GM21825 (cell line): ENCODE measurements around the gene ANO6.

ENCODE experiments used
- ATAC-seq: cut with Tn5 transposase; IDR thresholded peaks from one replicate; pipeline ENCODE4 v1.9.1; 2021; ENCODE audit warnings: mild to moderate bottlenecking, moderate library complexity; ENCODE audit not compliant: unreplicated experiment

Gene ANO6

DNA sequence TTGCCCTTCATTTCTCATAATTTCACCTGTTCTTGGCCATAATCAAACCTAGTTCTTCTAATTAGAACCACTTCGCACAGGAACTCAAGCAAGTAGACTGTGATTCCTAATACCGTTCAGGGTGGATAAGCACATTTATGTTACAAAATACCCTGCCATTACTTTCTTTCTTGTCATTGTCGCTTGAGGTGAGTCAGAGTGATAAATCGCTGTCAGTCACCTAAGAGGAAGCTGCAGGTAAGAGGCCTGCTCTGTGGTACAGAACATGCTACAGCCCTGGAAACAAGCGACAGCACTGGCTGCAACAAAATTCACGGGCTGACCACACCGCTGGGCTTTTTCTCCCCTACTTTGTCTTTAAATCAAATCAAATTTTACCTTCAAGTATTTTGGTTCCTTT lies 218.2 kb downstream of the ANO6 start:
- ATAC-seq = no peak

DNA sequence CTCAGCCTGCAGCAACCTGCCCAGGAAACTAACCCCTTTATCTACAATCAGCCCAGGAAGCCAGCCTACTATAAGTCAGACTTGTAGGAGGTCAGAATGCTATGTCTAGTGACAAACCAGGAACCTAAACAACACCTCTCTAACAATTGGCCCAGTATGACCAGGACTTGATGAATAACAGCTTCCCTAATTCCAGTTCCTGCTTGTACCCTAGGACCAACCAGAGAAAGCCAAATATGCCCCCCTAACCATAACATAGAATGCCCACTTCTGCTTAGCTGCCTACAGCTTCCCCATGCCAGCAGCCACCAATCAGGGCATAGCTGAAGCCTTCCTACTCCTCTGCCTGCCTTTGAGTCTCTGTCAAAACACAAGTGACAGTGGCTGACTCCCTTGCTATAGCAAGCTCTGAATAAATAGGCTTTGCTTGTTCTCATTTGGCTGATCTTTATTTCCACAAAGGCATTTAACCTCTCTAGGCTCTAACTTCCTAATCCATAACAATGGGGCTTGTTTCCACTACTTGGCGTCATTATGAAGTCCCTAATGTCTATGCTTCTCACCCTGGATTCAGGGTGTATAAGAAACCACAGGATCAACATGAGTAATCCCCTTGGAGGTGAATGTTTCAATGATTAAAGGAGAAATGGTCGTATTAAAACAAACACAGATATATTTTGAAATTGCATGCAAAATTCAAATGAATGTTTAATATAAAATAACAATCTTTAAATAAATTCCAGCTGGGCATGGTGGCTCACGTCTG lies 220.2 kb downstream of the ANO6 start:
- no peak for ATAC-seq

DNA sequence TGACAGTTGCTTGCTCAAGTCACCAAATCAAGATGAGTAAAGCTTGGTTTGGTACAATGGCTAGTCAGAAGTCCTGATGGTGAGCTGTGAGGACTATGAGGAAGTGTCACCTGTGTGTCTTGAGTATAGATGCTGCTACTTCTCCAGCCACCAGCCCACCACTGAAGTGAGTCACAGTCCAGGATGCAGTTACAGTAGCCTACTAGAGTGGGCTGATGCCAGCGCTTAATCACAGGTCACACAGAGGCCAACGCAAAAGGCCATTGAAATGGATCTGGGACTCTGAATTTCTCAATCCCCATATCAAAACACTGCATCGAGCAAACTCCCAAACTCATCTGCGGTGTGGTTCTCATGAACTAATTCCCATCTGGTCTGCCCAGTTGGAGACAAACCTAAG lies 223.1 kb downstream of the ANO6 start:
- no peak for ATAC-seq

DNA sequence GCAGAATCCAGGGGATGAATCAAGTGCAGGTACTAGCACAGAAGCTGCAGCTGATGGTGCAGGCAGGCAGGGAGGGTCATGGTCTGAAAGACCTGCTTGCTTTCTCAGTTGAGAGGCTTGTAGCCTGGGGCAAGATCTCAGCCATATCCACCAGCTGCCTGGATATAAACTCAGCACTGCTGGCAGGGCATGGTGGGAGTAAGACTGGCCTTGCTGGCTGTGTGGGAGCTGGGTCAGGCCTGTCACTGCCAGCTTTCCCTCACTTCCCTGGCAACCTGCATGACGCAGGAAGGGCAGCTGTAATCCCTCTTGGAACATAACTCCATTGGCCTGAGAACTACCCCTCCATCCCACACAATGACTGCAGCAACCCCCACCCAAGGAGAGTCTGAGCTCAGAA lies 230.1 kb downstream of the ANO6 start:
- no peak for ATAC-seq

DNA sequence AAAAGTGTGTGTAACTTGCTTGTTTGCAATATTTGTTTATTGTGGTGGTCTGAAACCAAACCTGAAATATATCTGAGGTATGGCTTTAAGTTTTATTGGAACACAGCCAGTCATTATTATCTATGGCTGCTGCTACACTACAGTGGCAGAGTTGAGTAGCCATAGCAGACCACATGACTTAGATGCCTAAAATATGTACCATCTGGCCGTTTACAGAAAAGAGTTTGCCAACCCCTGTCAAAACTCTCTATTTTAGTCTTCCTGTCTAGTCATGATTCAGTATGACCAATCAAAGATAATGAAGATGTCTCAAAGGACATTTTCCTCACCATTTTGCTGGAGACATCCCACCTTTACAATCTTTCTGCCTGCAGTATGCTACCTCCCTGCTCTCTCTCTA lies 242.3 kb downstream of the ANO6 start:
- ATAC-seq = no peak

DNA sequence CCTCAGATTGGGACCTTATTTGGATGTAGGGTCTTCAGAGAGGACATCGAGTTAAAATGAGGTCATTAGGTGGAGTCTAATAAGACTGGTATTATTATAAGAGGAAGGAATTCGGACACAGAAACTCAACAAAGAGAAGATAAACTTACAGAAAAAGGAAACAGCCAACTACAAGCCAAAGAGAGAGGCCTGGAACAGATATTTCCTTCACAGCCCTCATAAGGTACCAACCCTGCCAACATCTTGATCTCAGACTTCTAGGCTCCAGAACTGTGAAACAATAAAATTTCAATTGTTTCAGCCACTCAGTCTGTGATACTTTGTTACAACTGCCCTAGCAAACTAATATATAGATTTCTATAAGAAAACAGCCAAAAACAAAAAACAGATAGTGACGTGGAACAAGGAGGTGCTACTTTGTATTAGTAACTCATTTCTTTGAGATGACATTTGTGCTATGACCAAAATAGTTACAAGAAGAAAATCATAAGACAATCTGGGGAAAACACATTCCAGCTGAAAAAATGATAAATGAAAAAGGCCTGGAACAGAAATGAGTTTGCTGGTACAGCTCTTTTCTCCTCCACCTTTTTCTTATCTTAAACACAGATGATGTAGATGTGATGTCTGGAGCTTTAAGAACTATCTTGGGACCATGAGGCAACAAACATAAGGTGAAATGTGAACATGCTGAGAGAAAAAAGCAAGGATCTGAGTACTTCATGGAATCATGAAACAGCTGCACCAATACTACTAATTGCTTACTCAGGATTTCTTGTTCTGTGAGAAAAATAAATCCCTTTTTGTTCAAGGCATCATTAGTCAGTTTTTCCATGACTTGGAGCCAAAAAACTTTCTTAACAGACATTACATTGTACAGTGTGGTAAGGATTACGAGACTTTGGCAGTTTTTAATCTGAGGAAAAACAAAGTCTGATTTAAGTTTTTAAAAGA lies 243.2 kb downstream of the ANO6 start:
- ATAC-seq = no peak

DNA sequence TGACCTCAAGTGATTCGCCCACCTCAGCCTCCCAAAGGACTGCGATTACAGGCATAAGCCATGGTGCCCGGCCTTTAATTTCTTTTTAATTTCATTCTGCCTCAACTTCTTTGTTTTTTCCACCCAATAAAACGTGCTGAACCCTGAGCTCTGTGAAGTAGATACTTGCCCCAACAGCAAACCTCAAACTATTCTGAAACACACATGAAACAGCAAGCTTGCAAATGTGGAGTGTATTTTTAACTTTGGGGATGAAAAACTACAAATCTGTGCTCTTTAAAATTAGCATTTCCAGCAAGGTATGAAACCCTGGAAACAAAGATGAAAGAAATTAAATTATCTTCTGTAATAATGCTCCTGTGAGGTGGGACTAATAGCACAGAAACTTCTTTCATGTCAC lies 246.6 kb downstream of the ANO6 start:
- ATAC-seq = no peak

DNA sequence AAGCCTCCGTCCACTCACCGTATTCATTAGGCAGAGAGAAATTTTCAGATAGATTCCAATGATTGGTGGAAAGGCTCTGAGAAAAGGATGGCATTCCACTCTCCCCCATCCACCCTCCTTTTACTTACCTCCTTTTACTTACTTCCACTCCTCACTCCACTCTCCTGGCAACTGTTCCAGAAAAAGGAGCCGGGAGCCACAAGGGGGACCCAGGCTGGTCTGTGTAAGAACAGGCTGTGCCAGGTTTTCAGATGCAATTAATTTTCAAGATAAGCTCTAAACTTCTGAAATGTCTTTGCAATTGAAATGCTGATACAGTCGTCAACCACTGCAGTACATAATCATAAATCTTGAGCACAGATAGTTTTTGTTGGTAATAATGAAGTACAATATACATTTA lies 248.8 kb downstream of the ANO6 start:
- ATAC-seq = no peak

DNA sequence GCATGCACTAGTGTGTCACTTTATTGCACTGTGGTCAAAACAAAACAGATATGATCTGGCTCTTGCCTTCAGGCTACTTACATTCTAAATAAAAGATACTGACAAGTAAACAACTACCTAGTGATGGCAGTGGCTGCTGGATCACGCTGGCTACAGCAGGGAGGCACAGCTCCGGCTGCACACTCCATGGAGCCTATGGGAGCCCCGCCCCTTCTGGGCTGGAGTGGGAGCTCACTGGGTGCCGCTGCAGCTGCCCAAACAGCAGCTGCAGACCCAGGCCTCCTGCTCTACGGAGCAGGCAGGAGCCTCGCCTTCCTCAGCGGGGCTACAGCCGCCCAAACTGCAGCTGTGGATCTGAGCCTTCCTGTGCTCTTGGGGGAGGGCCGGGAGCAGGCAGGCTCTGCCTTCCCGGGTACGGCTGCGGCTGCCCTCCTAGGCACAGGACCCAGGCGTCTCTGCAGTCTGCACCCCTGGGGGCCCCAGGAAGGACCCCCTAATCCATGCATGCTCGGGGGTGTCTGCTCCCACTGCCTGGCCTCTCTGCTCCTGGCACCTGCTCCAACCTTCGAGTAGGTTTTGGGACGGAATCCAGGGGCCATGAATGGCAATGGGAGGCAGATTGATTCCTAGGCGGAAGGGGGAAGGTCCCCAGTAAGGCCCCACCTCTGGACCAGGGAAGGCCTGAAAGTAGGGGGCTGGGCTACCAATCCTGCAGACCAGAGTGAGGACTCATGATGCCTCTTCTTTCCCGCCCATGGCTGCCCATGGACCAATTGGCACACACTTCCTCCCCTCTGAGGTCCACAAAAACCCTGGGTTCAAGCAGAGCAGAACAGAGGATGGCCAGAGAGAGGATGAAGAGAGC lies 253.1 kb downstream of the ANO6 start:
- ATAC-seq = no peak

DNA sequence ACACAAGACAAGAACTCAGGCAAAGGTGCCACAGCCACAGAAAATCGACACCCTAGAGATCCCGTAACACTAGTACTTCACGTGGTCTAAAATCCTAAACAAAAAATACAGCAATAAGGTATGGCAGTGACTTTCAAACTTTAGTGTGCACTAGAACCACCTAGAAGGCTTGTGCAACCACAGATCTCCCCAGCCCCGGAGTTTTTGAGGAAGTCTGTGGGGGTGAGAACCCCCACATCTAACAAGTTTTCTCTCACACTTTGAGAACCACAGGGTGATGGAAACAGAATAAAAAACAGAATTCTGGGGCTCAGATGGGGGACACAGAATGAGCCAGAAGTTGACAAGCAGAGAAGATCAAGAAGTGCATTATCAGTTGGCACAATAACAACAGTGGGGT lies 254.0 kb downstream of the ANO6 start:
- no peak for ATAC-seq

DNA sequence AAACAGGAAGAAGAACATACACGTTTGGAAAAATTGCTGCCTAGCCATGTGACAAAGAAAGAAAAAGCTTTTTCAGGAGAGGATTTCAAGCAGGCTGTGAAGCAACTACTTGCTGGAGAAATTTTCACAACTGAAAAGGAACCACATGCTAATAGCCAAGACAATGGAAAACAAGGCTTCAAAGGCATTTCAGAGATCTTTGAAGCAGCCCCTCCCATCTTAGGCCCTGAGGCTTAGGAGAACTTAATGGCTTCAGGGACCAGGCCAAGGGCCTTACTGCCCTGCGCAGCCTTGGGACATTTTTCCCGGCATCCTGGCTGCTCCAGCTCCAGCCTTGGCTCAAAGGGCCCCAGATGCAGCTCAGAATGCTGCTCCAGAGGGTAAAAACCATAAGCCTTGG lies 257.7 kb downstream of the ANO6 start:
- ATAC-seq = no peak

DNA sequence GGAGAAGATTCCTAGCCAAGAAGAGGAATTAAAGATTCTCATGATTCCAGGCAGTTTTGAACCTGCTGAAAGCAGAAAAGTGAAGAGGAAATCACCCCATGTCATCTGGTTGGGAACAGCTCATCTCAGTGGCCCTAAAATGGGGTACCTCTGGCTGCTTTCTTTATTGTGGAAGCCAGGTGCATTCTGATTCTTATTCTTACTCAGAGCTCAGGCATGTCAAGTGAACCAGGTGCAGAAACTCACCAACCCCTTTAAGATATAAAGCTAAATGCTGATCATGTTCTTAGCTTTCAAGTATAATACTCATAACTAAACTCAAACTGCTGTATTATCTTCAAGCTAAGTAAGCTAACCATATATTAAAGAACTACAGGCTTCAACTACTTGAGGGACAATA lies 259.7 kb downstream of the ANO6 start:
- ATAC-seq = no peak

DNA sequence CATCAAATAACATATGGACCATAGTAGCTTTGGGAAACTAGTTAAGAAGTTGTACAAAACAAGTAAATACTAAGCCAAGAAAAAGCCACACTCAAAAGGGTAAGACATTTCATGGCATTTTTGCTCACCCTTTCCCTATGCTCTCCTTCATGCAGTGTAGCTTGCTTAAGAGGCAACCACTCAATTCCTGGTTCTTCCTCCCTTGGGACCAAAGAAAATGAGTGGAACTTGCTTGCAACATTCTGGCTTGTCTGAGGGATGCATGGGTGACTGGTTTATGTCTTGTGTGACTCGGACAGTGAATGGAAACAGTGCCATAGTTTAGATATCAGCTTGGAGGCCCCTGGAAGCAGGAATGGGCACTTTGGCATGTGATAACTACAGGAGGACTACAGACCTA lies 261.6 kb downstream of the ANO6 start:
- ATAC-seq = no peak

DNA sequence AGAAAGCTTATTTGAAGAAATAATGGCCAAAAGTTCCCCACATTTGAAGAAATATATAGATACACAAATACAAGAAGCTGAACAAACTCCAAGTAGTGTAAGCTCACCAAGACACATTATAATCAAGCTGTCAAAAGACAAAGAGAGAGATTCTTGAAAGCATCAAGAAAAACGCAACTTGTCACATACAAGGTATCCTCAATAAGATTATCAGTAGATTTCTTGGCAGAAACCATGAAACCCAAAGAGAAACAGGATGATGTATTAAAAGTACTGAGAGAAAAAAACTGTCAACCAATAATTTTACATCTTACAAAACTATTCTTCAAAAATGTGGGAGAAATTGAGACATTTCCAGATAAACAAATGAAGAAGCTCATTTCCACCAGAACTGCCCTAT lies 263.0 kb downstream of the ANO6 start:
- no peak for ATAC-seq

DNA sequence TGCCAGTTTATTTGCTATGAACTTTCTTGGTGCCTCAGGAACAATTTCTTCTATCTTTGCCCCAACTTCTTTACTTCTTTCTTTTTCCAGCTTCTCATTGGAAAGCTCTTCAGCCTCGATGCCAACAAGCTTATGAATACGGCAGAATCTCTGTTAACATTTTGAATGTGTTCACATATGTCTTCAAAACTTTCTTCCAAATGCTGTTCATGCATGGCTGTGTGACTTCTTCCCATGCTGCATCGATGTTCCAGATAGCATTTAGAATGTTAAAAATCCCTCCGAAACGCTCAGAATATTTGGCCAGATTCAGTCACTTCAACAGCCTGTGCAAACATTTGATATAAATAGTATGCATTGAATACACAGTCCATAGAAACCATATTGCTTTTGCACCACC lies 265.9 kb downstream of the ANO6 start:
- no peak for ATAC-seq

DNA sequence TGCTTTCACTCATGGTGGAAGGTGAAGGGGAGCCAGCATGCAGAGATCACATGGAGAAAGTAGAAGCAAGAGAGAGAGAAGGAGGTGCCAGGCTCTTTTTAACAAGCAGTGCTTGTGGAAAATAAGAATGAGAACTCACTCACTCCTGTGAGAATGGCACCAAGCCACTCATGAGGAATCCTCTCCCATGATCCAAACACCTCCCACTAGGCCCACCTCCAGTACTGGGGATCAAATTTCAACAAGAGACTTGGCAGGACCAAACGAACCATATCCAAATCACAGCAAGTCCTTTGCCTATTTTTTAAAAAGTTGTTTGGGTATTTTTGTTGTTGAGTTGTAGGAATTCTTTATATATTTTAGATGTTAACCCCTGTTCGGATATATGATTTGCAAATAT lies 267.7 kb downstream of the ANO6 start:
- no peak for ATAC-seq
